ENCODE results near the gene SLC6A19.
"Not testable (repeated sequence)": the region's sequence is repeated elsewhere in the genome, so short reads cannot be mapped to it uniquely, and the experiment has no call there.

The SLC6A19 gene

GRCh38 chr5:1226231-1226630 lies 24.8 kb downstream of the SLC6A19 start:
- no peak for DNase-seq

- no peak for DNase-seq
Measured at GRCh38 chr5:1226839-1227581, 25.6 kb downstream of the SLC6A19 start.

- no peak for DNase-seq
Measured at GRCh38 chr5:1227667-1228066, 26.3 kb downstream of the SLC6A19 start.

- no peak for DNase-seq
Measured at GRCh38 chr5:1228120-1228519, 26.7 kb downstream of the SLC6A19 start.

GRCh38 chr5:1229023-1229422 lies 27.6 kb downstream of the SLC6A19 start:
- DNase-seq = not testable (repeated sequence)

GRCh38 chr5:1229822-1230221 lies 28.4 kb downstream of the SLC6A19 start:
- no peak for DNase-seq

- DNase-seq = no peak
Measured at GRCh38 chr5:1230551-1230950, 29.2 kb downstream of the SLC6A19 start.

GRCh38 chr5:1231354-1231905 lies 30.0 kb downstream of the SLC6A19 start:
- no peak for DNase-seq

- DNase-seq = no peak
Measured at GRCh38 chr5:1232780-1233179, 31.4 kb downstream of the SLC6A19 start.

- DNase-seq = no peak
Measured at GRCh38 chr5:1235379-1235778, 34.0 kb downstream of the SLC6A19 start.

- no peak for DNase-seq
Measured at GRCh38 chr5:1235838-1236237, 34.4 kb downstream of the SLC6A19 start.

GRCh38 chr5:1239505-1240251 lies 38.3 kb downstream of the SLC6A19 start:
- no peak for DNase-seq

- DNase-seq = no peak
Measured at GRCh38 chr5:1240496-1241260, 39.3 kb downstream of the SLC6A19 start.

GRCh38 chr5:1241509-1242080 lies 40.2 kb downstream of the SLC6A19 start:
- no peak for DNase-seq

- DNase-seq = no peak
Measured at GRCh38 chr5:1242733-1243486, 41.5 kb downstream of the SLC6A19 start.

GRCh38 chr5:1243487-1244130 lies 42.2 kb downstream of the SLC6A19 start:
- DNase-seq = no peak

- DNase-seq = no peak
Measured at GRCh38 chr5:1244255-1244654, 42.9 kb downstream of the SLC6A19 start.

- DNase-seq = no peak
Measured at GRCh38 chr5:1244976-1245375, 43.6 kb downstream of the SLC6A19 start.

- no peak for DNase-seq
Measured at GRCh38 chr5:1245905-1246576, 44.6 kb downstream of the SLC6A19 start.

- peak in 1 of 6 experiments; percentile 19 for DNase-seq
Measured at GRCh38 chr5:1246711-1247431, 45.5 kb downstream of the SLC6A19 start.

Measured in stimulated activated naive CD4-positive, alpha-beta T cell (primary cell).